HG02885 (cell line): ENCODE results near the gene SLC6A12.
"Not testable (repeated sequence)": the region's sequence is repeated elsewhere in the genome, so short reads cannot be mapped to it uniquely, and the experiment has no call there.

Experiments used
- ATAC-seq: cut with Tn5 transposase; IDR thresholded peaks from one replicate; pipeline ENCODE4 v1.9.1; 2021; ENCODE audit warnings: mild to moderate bottlenecking; ENCODE audit not compliant: unreplicated experiment, poor library complexity

SLC6A12 gene

DNA sequence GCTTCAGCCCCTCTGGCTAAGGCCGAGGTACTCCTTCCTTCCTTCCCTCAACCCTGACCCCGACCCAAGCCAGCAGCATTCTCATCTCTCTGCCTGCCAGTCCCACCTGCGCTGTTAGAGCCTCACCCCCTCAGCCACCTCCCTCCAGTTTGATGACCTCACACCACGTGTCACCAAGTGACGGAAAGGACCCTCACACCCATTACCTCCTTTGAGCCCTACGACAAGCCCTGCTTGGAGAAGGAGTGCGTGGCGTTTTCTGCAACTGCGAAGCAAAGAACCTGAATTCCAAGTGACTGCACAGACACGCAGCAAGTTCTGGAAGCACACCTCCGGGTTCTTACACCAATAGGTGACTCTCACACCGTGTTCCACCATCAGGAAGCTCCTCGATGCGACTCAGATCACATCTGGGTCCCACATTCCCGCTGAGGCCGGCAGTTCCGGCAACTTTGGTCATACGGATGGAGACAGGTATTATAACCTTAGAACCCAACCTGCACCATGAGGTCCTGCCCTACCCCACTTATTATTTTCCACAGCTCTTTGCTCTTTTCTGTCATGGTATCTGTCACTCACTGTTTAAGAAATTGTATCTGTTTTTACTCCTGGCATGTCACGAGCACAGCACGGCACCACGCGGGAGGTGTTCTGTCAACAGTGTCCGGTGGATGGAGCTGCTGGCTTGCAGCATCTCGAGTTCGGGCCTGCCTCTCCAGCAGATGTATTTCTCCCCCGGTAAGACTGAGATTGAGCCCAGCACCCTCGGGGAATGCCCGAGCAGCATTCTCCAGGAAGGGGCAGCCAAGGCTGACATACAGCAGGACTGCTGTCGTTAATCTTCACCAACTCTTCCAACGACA lies 5.0 kb upstream of the SLC6A12 start:
- no peak for ATAC-seq

DNA sequence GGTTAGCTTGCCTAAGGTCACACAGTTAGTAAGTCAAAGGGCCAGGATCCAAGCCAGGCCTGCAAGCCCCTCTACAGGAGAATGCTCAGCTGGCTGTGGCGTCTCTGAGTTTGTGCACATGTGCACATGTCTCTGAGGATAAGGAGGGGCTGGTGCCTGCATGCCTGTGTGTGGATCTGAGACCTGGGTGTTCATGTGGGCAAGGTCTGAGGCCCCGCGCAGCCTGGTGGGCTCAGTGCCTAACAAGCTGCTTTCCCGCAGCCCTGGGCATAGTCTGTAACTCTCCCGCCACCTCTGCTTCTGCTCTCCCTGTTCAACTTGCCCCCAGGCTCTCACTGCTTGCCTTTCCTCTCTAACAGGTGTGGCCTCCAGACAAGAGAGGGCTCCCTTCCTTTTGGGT lies 4.3 kb upstream of the SLC6A12 start:
- ATAC-seq, result no peak

DNA sequence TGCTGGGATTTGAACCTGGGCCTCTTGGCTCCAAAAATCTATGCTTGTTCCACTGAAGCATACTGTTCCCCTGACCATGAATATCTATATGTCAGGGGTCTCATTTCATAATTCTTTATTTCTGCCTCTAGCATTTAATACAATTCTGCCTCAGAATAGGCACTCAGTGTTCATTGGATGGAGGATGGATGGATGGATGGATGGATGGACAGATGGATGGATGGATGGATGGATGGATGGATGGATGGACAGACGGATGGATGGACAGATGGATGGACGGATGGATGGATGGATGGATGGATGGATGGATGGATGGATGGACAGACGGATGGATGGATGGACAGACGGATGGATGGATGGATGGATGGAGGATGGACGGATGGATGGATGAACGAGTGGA lies 3.1 kb upstream of the SLC6A12 start:
- not testable (repeated sequence) for ATAC-seq

DNA sequence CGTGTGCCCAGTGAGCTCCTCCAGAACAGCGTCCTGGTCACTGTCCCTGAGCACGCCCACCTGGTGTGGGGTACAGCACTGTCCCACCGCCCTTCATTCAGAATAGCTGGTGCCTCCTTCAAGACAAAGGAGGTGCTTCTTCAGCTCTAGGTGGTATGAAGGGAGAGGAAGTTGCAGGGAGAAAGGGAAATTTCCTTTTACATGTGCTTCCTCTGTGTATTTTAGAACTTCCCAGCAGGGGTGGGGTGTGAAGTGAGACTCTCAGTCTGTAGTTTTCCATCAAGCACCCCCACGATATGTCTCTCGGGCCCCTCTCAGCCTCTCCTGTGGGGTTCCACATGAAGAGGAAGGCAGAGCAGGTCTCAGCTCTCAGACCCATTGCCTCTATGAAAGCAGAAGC lies 1.2 kb upstream of the SLC6A12 start:
- no peak for ATAC-seq

DNA sequence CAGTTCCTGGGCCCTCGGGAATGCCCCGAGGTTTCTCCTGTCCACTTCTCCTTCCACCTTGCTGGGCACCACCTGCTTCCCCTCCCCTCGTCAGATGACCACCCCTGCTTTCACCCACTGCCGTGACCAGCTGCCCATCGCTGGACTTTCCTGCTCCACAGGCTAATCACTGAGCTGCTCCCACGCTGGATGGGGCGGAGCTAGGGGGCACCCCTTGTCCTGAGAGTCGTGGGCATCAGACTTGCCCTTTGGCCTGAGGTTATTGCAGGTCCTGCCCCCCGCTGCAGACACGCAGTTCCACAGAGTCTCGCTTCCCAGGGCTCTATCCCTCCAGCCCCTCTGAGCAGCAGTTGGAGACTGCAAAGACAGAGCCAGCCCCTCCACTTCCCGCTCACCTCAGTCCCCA lies 427 bp downstream of the SLC6A12 start:
- ATAC-seq, result no peak

DNA sequence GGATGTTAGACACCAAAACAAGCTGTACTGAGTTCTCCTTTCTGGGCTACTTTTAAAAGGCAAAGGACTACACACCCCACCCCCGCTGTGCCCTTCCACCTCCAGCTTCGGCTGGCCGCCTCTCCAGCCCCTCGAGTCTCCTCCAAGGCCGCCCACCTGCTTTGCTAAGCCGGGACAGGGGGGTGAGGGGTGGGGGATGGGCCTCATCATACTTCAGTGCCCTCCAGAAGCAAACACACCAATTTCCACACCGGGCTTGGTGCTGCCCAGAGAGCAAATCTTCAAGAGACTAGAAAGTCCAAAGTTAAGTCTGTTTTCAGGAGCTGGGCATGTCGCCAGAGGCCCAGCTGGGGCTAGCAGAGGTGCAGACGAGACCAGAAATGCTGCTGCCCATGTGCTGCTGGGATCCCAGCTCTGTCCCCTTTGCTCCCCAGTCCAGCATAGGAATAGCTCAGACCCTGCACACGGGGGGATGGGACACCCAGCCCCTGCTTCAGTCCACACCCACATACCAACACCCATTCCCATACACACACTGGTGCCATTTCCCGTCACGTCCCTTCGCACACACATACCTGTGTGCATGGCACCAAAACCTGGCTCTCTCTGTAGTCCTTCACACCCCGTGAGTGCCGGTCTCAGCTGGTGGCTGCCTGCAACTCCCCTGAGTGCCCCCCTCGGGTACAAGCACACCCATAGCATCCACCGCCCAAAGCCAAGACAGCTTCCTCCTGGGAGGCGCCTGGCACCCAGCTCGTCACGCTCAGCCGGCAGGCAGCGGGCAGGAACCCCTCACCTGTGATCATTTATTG lies 1.0 kb downstream of the SLC6A12 start:
- ATAC-seq, result no peak

DNA sequence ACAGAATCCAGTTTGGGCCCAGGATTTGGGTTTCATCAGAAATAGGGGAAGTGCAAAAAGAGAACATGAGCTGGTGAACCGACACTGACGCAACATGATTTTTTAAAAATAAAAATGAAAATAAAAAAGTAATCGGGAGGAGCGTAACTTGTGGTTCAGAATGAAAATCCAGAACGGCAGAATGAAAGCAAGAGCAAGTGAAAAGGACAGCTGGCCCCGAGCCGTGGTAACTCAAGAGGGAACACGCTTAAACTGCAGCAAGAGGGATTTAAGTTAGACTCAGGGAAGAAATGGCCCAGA lies 1.6 kb downstream of the SLC6A12 start:
- no peak for ATAC-seq

DNA sequence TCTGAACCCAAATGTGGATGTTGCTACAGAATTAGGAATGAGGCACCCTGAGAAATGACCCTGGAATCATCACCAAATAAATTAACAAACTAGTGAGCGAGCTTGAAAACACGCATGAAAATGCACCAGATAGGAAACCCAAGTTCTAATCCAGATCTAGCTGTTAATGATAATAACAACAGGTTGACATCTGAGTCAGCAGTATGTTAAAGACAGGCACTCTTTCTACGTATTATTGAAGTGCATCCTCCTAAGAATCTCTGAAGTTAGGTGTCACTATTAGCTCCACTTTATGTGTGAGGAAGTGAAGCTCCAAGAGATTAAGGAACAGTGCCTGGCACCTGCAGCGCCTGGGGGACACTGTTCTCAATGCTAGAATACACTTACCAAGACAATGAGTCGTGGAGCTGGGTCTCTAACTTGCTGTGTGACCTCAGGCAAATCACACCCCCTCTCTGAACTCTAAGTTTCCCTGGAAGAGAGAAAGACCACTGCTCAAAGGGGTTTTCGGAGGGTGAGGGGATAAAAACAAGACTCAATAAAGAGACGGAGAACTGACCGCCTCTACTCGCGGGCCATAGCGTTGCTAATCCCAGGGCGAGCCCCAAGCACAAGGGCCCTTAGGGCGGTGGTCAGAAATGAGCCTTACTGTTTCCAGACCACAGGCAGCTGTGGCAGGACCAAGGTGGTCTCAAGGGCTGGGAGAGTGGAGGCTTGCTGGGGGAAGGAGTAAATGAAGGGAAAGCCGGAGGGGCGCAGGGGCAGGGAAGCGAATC lies 2.1 kb downstream of the SLC6A12 start:
- ATAC-seq, result no peak

DNA sequence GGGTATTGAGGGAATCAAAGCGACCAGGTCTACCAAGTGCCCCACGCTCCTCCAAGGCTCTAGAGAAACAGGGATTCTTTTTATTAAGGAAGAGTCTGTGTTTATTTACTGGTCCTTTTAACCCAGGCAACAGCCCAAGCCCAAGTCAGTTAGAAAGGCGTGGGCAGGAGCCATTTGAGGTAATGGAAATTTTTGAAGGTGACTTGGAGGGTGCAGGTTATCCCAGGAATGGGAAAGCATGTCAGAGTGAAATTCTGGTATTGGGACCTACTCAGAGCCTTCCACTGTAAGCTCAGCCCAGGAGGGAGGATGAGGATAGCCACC lies 2.9 kb downstream of the SLC6A12 start:
- ATAC-seq, result no peak

DNA sequence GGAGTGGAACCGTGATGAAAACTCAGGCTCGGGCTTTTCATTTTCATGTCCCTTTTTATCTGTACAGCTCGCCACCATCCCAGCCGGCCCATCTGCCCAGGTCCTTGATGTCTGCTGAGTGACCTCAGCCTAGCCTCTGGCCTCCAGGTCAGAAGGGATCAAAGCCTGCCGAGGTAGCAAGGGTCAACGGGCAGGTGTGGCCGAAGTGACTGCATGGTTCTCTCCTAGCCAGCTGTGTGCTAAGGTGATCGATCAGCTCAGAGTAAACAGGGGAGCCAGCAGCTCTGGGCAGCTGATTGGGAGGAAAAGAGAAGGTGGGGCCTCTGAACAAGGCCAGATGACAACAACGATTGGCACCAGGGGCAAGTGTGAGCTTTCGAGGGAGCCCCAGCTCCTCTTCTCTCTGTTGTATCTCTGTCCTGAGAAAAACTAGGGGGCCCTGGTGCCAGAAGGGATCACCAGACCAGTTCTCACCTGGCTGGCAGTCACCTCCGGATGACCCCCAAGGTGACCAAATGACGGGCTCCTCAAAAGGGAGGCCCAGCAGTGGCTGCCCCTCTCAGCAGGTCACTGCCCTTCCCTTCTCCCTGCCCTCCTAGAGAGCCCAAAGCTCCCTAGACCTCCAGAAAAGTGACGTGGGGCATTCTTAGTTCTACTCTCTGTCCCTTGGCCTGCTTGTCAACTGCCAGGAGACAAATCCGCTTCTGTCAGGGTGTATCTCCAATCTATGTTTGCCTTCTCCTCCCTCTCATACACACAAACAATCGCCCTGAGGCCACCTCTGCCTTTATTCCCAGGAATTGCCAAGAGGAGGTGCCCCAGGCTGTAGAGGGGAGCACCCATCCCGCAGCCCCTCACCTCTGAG lies 3.4 kb downstream of the SLC6A12 start:
- ATAC-seq, result no peak

DNA sequence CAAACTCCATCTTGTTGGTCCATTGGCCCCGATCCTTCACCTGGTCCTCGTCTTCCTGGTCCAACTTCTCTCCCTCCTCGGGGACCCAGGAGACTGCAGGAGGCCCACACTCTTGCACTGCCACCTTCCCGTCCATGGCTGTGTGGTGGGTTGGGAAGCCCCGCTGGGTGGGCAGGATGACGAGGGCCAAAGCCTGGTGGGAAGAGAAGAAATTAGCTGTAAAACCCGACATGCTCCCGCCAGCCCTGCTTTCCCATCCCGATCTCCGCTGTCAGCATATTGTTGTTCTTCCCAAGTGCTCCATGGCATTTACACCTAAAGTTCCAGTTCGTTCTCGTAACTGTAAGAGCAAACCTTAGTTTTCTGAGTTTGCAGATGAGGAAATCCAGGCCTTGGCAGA lies 4.1 kb downstream of the SLC6A12 start:
- no peak for ATAC-seq

DNA sequence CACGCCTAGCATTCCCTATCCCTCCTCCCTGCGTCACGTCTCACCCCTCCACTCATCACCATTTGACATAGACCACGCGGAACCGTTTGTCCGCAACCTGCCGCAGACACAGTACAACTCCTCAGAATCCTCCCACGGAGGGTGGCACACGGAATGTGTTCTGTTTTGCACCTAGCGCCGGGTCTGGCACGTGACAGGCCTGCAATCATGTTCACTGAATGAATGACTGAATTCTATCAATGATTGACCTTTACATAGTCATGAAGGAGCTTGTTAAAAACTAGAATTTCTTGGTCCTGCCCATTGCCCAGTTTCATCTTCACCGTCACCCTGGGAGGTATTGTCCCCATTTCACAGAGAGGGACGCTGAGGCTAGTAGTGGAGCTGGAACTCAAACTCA lies 4.7 kb downstream of the SLC6A12 start:
- no peak for ATAC-seq

DNA sequence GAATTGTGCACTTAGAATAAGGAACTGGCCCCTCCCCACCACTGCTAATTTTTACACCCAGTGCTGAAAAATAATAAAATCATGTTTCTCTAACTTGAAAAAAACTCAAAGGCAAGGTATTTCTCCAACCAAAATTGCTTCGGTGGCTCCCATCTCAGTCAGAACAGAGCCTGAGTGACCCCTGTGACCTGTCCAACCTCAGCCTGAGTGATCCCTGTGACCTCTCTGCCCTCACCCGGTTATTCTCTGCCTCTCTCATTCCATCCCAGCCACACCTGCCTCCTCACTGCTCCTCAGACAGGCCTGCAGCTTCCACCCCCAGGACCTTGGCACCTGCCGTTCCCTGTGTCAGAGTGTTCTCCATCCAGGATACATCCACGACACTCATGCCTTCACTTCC lies 5.1 kb downstream of the SLC6A12 start:
- ATAC-seq, result no peak

DNA sequence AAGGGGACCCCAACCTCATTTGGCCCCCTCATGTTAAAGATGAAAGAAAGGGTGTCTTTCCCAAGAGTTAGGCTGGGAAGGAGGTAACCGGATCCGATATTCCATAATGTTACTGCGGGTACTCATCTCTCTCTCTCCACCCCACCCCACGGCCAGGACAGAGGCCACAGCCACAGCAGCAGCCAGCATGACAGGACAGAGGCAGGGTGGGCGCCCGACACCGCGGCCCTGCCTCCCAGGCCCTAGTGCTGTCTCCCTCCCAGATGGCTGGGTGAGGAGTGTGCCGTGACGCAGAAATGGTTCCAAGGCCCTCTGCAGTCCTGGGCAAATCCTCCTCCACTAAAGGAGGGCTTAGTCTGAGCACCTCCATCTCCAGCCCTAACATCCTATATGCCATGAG lies 6.2 kb downstream of the SLC6A12 start:
- ATAC-seq, result no peak

DNA sequence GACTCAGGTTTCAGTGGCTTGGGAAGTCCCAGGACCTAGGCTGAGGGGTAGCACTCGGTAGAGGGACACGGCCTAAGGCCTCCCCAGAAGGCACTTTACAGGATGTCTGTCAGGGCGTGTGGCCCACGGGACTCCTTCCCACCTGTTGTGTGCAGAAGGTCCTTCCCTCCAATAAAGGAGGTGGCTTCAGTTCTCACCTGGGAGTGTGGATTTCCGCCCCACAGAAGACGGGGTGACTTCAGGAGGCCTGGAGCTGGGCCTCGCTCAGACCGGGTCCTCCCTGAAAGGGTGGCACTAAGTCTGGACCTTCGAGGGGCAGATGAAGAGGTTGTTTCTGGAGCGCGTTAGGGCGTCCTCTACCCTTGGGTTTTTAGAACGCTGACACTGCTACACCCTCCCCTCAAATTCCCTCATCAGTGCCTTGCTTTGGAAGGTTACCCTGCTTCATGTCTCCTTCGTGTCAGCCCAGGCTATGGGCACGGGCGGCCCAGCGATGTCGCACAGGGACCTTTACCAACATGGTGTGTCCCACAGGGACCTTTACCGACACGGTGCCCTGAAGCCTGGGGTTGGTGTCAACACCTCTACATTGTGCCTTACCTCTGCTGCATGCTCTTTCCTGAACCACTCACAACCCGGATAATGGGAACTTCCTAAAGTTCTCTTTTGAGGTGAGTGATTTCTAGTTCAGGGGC lies 7.1 kb downstream of the SLC6A12 start:
- no peak for ATAC-seq

DNA sequence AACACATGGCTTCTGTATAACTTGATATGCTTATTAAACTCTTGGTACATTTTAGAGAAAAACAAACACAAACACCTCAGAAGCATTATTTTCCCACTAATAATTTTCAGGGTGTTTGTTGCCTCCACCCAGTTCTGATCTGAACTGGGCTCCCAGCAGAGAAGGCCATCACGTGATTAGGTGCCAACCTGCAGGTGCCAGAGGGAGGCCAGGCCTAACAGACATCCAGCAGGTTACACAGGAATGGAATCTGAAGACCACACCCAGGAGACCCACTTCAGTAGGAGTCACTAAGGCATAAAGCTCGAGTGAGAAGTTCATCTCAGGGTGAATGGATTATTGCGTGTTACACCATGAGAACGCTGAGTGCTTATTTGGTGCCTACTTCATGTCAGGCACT lies 8.9 kb downstream of the SLC6A12 start:
- no peak for ATAC-seq

DNA sequence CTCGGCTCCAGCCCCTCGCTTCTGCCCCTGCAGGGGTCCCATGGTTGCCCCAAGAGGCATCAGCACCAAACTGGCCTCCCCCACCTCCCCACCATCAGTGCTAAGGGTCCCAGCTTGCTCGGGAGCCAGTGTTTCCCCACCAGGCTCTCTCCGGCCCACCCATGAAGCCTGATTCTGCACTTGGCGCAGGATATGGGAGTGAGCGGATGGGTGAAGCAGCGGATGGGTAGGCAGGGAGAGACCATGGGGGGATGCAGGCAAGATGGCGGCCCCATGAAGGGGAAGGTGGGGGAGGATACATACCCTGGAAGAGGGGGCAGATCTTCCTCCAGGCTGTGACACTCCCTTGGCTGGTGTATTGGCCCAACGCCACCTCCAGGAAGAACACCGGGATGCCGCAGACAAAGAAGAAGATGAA lies 9.7 kb downstream of the SLC6A12 start:
- ATAC-seq, result no peak

DNA sequence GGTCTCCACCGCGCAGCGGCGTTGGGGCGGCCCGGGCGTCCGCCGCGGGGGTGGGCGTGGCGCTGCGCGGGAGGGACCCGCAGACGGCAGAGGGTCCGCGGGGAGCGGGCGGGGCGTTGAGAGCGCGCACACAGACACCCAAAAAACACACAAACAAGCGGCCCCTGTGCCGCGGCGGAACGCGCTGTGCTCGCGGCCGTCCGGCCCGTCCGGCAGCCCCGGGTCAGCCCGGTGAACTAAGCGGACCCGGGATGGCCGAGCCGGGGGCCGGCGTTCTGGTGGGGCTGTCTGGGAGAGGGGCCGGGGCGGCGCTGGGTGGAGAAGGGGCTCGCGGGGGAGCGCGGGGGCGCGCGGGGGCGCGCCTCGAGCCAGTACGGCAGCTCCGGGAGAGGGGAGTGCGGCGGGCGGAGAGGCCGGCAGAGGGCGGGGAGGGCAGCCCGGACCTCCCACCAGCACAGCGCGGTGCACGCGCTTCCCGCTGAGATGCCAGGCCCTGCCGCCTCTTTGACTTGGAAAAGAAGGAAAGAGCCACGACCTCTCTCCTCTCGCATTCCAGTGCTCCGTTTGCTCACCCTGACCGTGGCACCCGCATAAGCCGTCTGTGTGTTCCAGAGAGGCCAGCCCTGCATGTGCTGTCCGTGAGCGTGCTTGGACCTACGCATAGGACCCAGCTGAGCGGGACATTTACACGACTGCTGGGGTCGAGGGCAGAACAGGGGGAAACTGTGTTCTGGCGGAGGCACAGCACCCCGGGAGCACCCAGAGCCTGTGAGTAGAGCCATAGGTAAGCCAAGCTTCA lies 10.3 kb downstream of the SLC6A12 start:
- ATAC-seq, result no peak

DNA sequence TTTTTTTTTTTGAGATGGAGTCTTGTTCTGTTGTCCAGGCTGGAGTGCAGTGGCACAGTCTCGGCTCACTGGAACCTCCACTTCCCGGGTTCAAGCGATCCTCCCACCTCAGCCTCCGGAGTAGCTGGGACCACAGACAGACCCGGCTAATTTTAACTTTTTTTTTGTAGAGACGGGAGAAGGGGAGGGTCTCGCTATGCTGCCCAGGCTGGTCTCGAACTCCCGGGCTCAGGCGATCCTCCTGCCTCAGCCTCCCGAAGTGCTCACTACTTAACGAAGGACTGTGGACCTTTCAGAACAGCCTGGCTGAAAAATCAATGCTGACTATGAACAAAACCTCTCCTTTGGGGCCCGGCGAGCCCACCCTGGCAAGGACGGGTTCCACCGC lies 10.9 kb downstream of the SLC6A12 start:
- ATAC-seq, result no peak
